Suprapubic skin (tissue), 3 donors: ENCODE data around the gene SLC1A7.

ENCODE experiments used
- CTCF ChIP-seq, 2 donors: fragments of 200-600 bp in 1 of 2; fragments of 450-650 bp in 1 of 2; sonication (generic) in 1 of 2; IDR thresholded peaks; one replicate each; pipeline ENCODE4 v1.5.1; 2016 to 2019; ENCODE audit warnings: antibody characterized with exemption in 2 of 2, mild to moderate bottlenecking in 1 of 2, moderate library complexity in 1 of 2
- EP300 ChIP-seq: sonication (generic); formaldehyde crosslinking; IDR thresholded peaks from one replicate; pipeline ENCODE4 v1.6.1; 2017; ENCODE audit warnings: antibody characterized with exemption
- POLR2A ChIP-seq, 2 donors: fragments of 450-650 bp; IDR thresholded peaks; one replicate each; pipeline ENCODE4 v1.6.1; 2017; ENCODE audit warnings: antibody characterized with exemption in 2 of 2, mild to moderate bottlenecking in 2 of 2, moderate library complexity in 2 of 2

GRCh38 chr1:53086491-53087070 lies 55.9 kb downstream of the SLC1A7 start:
- TF ChIP-seq POLR2A (IDR thresholded peaks at IDR 0.05) (no peak), CTCF (IDR thresholded peaks at IDR 0.05) (no peak), EP300 (no peak)
